Medulla oblongata (tissue), 1 donor: ENCODE measurements around the gene NUF2.

Experiments
- DNase-seq: peaks from one replicate; pipeline ENCODE4 v3.0.0-alpha.2; 2015; ENCODE audit errors: extremely low spot score

Gene NUF2

DNA sequence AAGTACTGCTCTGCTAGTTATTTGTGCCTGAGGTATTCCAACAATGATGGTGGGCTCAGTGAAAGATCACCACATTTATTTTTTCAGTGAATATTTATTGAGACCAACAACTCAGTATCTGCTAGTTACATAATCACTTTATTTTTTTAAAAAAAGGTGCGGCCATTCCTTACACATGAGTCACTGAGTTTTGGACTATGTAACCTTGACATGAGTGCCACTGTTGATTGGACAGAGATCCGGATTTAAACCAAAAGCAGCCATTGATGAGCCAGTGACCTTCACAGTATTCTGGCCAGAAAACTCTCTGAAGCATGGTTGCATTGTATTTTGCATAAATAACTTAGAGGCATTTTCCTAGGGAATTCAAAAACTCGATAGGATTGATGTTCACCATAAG lies 79.5 kb downstream of the NUF2 start:
- DNase-seq: no peak
